Epidermal melanocyte (primary cell): ENCODE data around the gene KLF13.

ENCODE experiments used
- DNase-seq: peaks from one replicate; pipeline ENCODE4 v3.0.0; 2011; ENCODE audit warnings: low spot score; ENCODE audit not compliant: insufficient read length

The KLF13 gene

GRCh38 chr15:31316135-31316795 is 10.4 kb upstream of the KLF13 start:
- no peak for DNase-seq

- DNase-seq: no peak
Observed at GRCh38 chr15:31317017-31317416, 9.6 kb upstream of the KLF13 start.

GRCh38 chr15:31317421-31318327 is 9.0 kb upstream of the KLF13 start:
- no peak for DNase-seq

GRCh38 chr15:31318429-31318828 is 8.2 kb upstream of the KLF13 start:
- DNase-seq: no peak

- no peak for DNase-seq
Observed at GRCh38 chr15:31320022-31320421, 6.6 kb upstream of the KLF13 start.

- no peak for DNase-seq
Observed at GRCh38 chr15:31321418-31321817, 5.2 kb upstream of the KLF13 start.

- DNase-seq: no peak
Observed at GRCh38 chr15:31322504-31322903, 4.1 kb upstream of the KLF13 start.

GRCh38 chr15:31323627-31324026 is 3.0 kb upstream of the KLF13 start:
- no peak for DNase-seq

GRCh38 chr15:31324186-31324585 is 2.4 kb upstream of the KLF13 start:
- no peak for DNase-seq

- DNase-seq: no peak
Observed at GRCh38 chr15:31324806-31325594, 1.6 kb upstream of the KLF13 start.

- DNase-seq: no peak
Observed at GRCh38 chr15:31325595-31326155, 960 bp upstream of the KLF13 start.

- DNase-seq: no peak
Observed at GRCh38 chr15:31326875-31327668, 437 bp downstream of the KLF13 start.

- no peak for DNase-seq
Observed at GRCh38 chr15:31327669-31328427, 1.2 kb downstream of the KLF13 start.

- no peak for DNase-seq
Observed at GRCh38 chr15:31328428-31328968, 1.9 kb downstream of the KLF13 start.

- no peak for DNase-seq
Observed at GRCh38 chr15:31328969-31329639, 2.5 kb downstream of the KLF13 start.

GRCh38 chr15:31329640-31330010 is 3.0 kb downstream of the KLF13 start:
- DNase-seq: no peak

GRCh38 chr15:31330111-31330785 is 3.6 kb downstream of the KLF13 start:
- no peak for DNase-seq

GRCh38 chr15:31330836-31331235 is 4.2 kb downstream of the KLF13 start:
- DNase-seq: no peak

- DNase-seq: no peak
Observed at GRCh38 chr15:31331389-31331788, 4.8 kb downstream of the KLF13 start.
